Upper lobe of left lung (tissue), 4 donors: Measurements from ENCODE around the gene ZNF839.

ENCODE experiments used
- EP300 ChIP-seq, 4 donors: sonication (generic); formaldehyde crosslinking; IDR thresholded peaks; one replicate each; pipeline ENCODE4 v1.5.1; 2017; ENCODE audit warnings: antibody characterized with exemption in 4 of 4, control low read depth in 2 of 4
- POLR2A ChIP-seq, 4 donors: fragments of 450-650 bp; IDR thresholded peaks; one replicate each; pipeline ENCODE4 v1.5.1; 2016 to 2017; ENCODE audit warnings: antibody characterized with exemption in 4 of 4, mild to moderate bottlenecking in 2 of 4
- TF ChIP-seq, protein P1 (sequence below), 6 experiments: fragments of 450-650 bp in 4 of 6; fragments of 200-600 bp in 2 of 6; sonication (generic) in 2 of 6; IDR thresholded peaks; one replicate each; pipeline ENCODE4 v1.5.1; 2016 to 2019; ENCODE audit warnings: antibody characterized with exemption in 6 of 6

DNA sequence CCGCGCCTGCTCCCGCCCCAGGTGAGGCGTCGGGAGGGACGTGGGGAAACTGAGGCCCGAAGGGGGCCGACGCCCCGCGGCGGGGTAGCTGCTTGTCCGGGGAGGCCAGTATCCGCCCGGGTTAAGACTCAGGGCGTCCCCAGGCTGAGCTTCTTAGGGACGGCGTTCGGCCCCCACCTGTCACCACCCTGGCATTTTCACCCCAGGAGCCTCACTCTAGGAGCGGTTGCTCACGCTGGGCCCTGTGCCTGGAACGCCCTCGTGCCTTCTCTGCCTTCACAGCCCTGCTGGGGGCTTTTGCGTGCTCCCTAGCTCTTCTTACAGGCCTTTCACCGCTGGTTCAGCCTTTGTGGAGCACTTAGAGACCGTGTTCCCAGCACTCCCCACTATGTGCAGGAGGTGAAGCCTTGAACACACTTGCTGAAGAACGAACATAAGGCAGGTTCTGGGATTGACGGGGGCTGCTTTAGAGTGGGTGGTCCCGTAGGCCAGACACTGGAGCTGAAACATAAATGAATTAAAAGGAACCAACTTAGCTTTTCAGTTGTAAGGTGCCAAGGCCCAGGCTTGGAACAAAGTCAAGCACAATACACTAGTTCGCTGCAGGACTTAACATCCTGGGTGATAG, 601 bp downstream of the ZNF839 start:
- TF ChIP-seq, protein P1, sequence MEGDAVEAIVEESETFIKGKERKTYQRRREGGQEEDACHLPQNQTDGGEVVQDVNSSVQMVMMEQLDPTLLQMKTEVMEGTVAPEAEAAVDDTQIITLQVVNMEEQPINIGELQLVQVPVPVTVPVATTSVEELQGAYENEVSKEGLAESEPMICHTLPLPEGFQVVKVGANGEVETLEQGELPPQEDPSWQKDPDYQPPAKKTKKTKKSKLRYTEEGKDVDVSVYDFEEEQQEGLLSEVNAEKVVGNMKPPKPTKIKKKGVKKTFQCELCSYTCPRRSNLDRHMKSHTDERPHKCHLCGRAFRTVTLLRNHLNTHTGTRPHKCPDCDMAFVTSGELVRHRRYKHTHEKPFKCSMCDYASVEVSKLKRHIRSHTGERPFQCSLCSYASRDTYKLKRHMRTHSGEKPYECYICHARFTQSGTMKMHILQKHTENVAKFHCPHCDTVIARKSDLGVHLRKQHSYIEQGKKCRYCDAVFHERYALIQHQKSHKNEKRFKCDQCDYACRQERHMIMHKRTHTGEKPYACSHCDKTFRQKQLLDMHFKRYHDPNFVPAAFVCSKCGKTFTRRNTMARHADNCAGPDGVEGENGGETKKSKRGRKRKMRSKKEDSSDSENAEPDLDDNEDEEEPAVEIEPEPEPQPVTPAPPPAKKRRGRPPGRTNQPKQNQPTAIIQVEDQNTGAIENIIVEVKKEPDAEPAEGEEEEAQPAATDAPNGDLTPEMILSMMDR (IDR thresholded peaks at IDR 0.05), result no peak
- TF ChIP-seq POLR2A (IDR thresholded peaks at IDR 0.05), result peak in 1 of 4 donors; percentile 37
- no peak for TF ChIP-seq EP300 (IDR thresholded peaks at IDR 0.05)
